Inflammatory macrophage (primary cell): ENCODE data around the gene ZNFX1.

ENCODE experiments used
- DNase-seq, 2 donors: peaks; one replicate each; pipeline ENCODE4 v3.0.0-alpha.2; 2020 to 2022

ZNFX1 gene

DNA sequence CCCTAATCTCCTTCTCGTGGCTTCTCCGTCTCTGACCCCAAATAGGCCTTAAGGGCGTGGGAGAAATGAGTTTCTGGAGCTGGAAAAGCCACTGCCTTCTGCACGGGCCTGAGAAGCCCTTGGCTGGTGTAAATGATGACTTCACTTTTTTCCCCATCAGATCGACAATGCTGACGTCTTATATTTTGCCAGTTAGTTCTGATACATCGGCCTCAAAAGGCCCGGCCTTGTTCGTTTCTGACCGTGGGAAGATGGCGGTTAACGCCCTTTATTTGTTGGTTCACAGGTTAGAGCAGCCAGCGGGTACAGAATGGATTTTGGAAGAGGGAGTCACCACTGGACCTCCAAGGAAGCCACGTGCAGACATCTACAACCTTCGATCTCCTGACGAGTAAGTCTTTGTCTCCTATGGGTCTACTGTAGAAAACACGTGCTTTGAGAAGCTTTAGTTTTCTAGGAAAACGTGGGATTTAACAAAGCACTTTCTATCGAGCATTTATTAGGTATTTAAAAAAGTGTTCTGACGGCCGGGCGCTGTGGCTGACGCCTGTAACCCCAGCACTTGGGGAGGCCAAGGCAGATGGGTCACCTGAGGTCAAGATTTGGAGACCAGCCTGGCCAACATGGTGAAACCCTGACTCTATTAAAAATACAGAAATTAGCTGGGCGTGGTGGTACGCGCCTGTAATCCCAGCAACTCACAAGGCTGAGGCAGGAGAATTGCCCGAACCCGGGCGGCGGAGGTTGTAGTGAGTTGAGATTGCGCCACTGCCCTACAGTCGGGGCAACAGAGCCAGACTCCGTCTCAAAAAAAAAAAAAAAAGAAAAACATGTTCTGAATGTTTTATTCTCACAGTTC is 1.2 kb upstream of the ZNFX1 start:
- peak in 1 of 2 donors; percentile 3 for DNase-seq

DNA sequence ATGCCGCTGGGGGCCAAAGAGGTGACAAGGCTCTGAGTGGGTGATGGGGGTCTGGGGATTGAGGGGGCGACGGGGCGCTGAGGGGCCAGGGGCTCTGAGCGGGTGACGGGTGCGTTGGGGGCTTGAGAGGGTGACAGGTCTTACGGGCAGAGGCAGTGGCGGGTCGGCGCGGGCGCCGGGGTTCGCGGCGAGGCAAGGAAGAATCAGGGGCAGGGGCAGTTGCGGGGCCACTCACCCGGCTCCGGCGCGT is 146 bp downstream of the ZNFX1 start:
- no peak for DNase-seq

DNA sequence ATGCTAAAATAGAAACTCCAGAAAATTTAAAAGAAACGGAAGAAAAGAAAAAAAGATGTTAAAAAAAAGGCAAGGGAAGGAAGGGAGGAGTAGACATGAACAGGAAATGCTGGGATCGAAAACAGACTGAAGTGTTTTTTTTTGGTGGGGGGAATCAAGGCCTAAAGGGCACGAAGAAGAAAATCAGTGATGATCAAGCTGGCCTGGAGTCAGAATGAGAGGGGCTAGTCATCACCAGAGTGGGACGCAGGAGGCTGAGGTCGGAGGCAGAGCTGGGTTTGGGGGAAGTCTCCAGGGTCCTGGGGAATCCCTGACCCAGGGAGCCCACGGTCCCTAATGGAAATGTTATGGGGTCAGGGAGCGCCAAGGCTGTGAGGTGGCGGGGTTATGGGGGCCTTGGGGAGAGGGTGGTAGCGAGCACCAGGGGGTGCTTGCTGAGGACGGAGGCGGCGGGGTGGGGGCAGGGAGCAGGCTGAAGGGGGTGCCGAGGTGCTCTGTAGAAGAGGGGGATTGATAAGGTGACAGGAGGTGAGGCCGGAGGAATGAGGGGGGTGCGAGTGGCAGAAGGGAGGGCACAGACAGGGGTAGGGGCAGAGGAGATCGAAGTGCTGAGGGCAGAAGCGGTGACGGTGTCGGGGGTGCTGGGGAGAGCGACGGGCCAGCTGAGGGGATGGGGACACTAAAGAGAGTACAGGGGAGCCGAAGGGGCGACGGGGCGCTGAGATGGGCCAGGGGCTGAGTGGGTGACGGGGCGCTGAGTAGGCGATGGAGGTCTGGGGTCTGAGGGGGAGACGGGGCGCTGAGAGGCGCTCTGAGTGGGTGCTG is 684 bp downstream of the ZNFX1 start:
- DNase-seq = peak in 1 of 2 donors; percentile 29

DNA sequence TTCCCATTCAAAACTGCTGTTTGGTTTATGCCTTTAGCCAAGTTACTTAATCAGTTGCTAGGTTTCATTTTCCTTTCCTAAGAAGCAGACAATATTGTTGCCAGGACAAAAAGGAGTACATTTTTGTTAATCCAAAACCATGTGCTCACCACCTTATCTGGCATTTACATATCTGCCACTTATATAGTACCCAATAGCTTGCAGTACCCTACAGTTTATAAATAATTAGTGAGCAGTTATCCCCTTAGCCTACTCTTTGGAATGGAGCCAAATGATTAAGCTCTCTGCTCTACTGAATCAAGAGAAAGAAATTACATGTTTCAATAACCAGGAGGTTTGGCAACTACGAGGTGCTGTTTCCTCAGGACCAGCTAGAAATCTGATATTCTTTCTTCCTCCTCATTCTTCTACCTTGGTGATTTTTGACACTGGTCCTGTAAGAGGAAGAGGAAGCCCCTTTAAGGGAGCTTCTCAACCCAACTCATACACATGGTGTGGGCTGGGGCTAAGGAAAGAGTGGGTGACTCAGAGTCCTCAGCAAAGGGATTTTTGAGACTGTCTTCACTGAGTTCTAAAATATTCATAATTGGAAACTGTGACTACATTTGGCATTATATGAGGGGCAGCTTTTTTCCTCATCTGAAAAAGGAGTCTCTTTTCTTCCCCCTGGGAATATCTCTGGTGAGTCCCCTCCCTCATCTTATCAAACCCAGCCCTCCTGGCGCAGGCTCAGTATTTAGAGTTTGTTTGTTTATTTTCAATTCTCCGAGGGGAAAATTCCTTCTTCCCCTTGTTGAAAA is 1.5 kb downstream of the ZNFX1 start:
- DNase-seq = peak; percentile 76 to 83

DNA sequence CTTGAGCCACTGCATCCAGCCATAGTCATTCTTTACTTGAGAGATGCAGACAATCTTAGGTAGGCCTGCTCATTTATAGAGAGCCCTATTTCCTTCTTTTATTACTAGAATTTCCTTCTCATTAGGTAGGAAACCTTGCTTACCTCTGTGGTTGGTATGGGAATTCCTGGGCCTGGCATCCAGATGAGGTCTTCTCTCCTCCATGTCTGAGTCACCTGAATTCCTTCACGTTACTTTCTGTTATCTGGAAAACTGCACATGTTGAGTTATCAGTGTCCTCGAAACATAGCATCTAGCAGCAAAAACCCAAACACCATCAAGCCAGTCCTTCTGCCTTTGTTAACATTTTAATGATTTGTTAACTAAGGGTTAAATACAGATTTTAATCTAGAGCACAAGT is 2.2 kb downstream of the ZNFX1 start:
- no peak for DNase-seq

DNA sequence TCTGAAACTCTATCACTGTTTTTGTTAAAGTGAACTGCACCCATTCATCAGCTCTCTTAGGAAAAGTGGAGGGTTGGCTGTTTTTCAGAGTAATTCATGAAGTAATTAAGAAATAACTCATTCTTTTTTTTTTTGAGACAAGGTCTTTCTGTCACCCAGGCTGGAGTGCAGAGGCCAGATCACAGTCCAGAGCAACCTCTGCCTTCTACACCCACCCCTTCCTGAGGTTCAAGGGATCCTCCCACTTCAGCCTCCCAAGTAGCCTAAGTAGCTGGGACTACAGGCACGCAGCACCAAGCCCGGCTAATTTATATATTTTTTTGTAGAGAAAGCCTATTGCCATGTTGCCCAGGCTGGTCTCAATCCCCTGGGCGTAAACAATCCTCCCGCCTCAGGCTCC is 2.6 kb downstream of the ZNFX1 start:
- peak; percentile 11 to 66 for DNase-seq

DNA sequence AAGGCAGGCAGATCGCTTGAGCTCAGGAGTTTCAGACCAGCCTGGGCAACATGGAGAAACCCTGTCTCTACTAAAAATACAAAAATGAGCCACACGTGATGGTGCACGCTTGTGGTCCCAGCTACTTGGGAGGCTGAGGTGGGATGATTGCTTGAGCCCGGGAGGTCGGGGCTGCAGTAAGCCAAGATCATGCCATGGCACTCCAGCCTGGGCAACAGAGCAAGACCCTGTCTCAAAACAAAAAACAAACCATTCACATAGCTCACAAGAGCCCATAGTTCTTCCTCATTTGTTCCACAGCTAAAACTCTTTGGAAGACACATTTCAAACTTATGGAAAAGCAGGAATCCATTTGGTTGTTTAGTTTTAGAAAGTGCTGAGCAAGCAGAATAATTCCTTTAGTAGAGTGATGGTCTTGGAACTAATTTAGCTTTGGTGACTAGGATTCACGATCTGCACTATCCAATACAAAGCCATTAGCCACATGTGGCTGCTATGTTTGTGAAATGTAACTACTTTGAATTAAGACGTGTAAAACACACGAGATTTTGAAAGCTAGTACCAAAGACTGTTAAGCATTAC is 4.1 kb downstream of the ZNFX1 start:
- no peak for DNase-seq

DNA sequence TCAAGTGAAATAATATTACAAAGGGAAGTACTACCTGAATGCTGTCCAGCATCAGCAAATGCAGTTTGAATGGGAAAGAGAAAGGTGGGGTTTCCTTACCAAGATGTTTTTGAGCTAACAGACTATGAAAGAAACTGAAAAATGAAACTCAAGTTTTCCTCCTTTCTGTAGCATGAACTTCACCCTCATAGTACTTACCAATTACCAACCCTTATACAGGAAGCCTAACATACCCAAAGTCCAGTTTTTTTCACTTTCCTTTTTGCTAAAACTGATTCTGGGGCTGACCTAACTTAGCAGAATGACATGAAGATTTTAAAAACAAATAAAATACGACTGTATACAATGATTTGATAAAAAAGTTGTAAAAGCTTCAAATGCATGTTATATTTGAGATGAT is 5.2 kb downstream of the ZNFX1 start:
- DNase-seq = no peak

DNA sequence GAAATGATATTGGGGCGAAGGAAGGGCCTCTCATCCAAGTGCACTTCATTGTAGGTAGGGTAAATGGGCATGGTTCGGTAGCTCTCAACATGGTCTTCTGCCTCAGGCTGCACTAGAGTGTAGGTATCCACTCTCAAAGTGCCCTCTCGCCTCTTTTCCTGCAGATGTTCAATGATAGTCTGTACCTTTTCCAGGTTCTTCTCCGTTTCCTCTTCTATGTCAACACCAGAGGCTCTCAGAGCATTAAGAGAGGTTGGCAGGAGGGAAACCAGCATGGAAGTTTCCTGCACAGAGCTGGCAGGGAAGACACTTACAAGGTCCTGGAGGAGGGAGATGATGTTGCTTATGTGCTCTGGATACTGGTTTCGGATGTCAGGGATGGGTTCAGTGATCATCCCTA is 7.1 kb downstream of the ZNFX1 start:
- no peak for DNase-seq

DNA sequence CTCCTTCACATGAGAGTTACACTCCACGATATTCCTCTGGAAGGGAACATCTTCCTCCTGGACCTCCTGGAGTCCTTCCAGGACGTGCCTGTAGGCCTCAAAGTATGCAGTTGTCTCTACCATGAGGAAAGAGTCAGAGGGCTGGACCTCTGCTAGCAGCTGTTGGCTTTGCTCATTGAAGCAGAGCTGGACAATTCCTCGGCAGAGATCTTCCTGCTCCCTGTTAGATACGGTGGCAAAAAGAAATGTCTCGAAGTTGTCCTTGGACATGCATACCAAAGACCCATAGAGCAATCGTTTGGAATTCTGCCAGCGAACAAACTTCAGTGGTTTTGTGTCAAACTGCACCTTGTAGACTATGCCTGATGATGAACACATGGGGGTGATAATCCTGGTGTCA is 7.7 kb downstream of the ZNFX1 start:
- DNase-seq = no peak

DNA sequence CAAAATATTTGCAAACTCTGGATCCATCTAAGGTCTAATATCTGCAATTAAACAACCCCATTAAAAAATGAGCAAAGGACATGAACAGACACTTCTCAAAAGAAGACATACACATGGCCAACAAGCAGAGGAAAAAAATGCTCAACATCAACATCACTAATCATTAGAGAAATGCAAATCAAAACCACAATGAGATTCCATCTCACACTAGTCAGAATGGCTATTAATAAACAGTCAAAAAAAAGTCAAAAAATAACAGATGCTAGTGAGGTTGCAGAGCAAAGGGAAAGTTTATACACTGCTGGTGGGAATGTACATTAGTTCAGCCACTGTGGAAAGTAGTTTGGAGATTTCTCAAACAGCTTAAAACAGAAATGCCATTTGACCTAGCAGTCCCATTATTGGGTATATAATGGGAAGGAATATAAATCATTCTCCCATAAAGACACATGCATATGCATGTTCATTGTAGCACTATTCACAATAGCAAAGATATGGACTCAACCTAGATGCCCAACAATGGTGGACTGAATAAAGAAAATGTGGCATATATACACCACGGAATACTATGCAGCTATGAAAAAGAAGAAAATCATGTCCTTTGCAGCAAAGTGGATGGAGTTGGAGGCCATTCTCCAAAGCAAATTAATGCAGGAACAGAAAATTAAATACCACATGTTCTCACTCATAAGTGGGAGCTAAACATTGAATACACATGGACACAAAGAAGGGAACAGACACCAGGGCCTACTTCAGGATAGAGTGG is 9.1 kb downstream of the ZNFX1 start:
- DNase-seq = no peak

DNA sequence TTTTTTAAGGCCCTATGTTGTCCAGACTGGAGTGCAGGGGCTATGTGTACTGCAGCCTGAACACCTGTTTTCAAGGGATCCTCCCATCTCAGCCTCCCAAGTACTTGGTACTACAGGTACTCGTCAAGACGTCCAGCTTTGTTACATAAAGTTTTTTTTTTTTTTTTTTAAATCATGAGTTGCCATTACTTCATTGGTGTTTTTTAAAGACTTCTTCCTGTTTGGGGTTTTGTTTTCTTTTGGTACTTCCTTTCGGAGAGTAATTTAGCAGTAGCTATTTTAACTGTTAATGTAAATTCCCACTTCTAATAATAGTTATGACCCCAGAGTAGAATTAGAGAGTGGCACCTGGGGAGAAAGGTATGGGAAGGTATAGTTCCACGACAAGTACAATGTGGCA is 10.5 kb downstream of the ZNFX1 start:
- DNase-seq = peak in 1 of 2 donors; percentile 57

DNA sequence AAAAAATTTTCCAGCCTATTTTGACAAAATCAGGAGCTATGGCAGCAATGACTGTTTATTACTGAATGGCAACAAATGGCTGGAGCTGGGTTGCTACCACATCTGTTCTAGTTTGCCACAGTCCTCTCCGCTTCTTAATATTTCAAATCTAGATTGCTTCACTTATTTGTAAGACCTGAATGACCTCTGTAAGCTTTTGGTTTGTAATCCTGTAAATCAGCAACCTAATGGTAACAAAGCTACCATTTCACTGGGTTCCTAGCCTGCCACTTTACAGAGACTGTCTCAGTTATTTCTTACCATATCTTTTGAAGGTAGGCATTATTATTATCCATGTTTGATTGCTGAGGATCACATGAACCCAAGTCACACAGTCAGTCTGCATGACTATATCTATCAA is 15.4 kb downstream of the ZNFX1 start:
- no peak for DNase-seq

DNA sequence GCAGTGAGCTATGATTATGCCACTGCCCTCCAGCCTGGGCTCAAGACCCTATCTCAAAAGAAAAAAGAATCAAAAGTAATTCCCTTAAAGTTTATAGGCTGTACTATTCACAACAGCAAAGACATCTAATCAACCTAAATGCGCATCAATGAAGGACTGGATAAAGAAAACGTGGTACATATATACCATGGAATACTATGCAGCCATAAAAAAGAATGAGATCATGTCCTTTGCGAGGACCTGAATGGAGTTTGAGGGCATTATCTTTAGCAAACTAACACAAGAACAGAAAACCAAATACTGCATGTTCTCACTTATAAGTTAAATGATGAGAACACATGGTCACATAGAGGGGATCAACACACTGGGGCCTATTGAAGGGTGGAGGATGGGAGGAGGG is 16.7 kb downstream of the ZNFX1 start:
- DNase-seq = no peak

DNA sequence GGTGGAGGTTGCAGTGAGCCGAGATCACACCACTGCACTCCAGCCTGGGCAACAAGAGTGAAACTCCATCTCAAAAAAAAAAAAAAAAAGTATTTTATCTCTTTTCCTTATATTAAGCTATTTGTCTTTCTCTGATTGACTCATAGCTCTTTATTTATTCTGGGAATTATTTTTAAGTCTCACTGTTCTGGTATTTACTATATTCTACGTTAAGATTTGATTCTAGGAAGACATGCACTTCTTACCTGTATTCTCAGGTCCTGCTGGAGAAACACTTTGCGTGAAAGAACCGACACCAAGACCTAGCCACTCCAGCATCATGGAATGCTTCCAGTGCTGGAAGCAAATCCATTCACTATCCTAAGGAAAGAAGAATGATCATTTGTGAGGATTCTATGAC is 17.6 kb downstream of the ZNFX1 start:
- DNase-seq = no peak

DNA sequence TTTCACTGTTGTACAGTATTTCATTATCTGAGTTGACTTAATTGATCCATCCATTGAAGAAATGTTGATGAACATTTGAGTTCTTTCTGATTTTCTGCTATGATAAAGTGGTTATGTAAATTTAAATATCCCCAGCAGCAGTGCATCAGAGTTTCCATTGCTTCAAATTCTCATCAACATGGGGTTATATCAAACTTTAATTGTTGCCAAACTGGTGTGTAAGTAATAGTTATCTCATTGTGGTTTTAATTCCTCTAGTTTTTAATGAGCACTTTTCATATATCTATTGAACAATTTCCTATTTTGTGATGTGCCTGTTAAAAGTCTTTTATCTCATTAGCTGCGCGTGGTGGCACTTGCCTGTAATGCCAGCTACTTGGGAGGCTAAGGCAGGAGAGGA is 18.1 kb downstream of the ZNFX1 start:
- no peak for DNase-seq

DNA sequence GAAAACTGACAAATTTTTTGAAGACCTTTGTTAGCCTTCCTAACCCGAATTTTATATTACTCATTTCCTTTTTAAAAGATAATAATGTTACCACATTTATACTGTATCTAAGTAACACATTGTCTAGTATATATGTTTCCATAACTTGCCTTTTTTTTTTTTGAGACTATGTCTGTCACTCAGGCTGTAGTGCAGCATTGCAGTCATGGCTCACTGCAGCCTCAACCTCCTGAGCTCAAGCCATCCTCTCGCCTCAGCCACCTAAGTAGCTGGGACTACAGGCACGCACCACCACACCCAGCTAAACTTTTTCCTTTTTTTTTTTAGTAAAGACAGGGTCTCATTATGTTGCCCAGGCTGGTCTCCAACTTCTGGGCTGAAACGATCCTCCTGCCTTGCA is 18.6 kb downstream of the ZNFX1 start:
- no peak for DNase-seq

DNA sequence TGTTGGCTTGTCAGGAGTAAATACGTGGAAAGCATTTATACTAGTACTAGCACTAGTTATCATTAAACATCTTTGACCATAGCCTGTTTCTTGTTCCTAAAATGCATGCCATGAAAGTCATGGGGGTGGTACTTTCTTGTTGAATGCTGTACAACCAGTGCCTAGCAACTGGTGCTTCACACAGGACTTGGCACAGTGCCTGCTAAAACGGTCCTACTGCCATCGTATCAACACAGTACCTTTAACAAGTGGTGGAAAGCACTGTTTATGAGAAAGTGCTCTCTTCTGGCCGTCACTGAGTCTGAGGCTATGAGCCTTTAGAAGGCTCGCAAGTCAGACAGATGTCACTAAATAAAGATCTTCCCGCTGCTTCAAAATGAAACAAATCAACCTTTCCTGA is 21.6 kb downstream of the ZNFX1 start:
- DNase-seq = no peak

DNA sequence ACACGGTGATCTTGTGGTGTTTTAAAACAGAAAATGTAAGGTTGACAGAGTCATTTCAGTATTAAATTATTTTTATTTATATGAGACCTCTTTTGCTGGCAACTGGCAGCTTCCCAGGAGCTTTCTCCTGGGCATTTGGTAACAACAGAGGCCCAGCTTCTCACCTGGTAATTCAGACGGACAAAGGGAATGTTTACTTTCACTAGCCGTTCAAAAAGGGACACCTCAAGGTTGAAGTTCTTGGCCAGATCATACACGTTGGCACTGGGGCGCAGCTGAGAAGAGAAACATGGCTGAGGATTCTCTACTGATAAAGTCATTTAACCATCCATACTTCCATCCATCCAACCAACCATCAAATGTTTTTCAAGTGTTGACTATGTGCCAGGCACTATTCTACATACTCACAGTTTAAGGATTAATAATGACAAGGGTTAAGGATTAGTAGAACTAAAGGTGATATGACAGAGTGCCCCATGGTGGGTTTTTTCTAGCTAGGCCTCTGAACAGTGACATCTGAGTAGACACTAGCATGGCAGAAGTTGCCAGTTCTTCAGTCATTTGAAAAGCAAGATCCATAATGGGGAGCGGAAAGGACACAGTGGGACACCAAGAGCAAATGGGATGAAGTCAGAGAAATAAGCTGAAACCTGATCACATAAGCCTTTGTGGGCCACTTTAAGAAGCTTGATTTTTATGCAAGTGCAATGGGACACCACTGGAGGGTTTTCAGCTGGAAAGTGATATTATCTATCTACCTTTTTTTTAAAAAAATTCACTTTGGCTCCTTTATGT is 25.1 kb downstream of the ZNFX1 start:
- DNase-seq = no peak

DNA sequence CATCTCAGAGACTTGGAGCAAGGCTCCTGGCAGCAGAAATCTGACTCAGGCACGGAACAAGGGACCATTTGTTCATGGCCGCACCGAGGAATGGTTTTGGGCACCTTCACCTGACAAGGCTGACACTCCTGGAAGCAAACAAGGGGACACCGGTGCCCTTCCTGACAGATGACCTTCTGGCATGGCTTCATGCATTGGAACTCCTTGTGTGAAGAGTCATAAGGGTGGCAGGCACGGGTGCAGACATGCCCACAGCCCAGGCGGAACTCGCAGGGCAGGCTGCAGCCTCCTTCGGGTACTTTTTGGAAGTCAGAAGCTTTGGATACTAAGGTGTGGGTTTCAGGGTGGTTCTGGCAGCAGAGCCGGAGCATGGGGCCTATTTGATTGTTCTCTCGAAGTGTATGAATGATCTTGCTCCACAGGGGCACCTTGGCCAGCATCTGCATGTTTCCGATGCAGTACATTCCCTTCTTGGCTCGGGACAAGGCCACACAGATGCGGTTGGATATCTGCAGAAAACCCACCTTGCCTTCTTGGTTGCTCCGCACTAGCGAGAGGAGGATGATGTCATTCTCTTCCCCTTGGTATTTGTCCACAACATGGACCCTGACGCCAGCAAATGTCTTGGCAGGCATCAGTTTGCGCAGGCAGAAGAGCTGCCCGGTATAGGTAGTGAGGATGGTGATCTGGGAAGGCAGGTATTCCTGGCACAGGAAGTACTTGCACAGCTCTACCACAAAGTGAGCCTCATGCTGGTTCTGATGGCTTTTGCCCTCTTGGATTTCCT is 28.8 kb downstream of the ZNFX1 start:
- no peak for DNase-seq

DNA sequence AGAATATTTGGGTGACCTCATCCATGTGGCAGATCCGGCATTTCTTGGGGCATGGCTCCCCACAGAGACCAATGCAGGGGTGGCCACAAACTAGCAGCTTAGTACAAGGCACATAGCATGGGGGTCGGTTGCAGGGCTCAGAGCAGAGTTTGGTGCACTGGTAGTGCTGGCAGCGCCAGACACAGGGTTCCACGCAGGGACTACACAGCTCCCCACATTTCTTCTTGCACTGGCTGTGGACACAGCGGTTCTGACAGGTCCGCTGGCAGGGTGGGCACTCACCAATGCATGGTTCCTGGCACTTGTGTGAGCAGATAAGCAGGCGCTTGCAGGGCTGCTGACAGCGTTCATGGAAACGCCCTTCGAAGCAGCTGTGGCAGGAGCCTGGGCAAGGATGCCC is 29.6 kb downstream of the ZNFX1 start:
- DNase-seq = no peak
